Colonic mucosa (tissue), 4 donors: ENCODE results near the gene TIMM17A. TPM values are rescaled to one million over a fixed set of nuclear protein-coding genes. Genes with fewer than 3 reads are reported as not detected.
"Not testable (repeated sequence)": the region's sequence is repeated elsewhere in the genome, so short reads cannot be mapped to it uniquely, and the experiment has no call there.

Source experiments
- DNase-seq: peaks from one replicate; pipeline ENCODE4 v3.0.0-alpha.2; 2020
- H3K27ac ChIP-seq: fragments of 200-600 bp; one replicate; pipeline ENCODE4 v1.8.0; 2021
- H3K27me3 ChIP-seq: fragments of 200-600 bp; one replicate; pipeline ENCODE4 v1.8.0; 2021
- H3K36me3 ChIP-seq: fragments of 200-600 bp; one replicate; pipeline ENCODE4 v1.8.0; 2021
- H3K4me1 ChIP-seq: fragments of 200-600 bp; one replicate; pipeline ENCODE4 v1.8.0; 2021; ENCODE audit warnings: mild to moderate bottlenecking
- H3K4me3 ChIP-seq: fragments of 200-600 bp; one replicate; pipeline ENCODE4 v1.8.0; 2021
- H3K9ac ChIP-seq, 2 donors: one replicate each; pipeline ENCODE4 v1.7.0; 2013; ENCODE audit warnings: control low read depth in 2 of 2, low read depth in 2 of 2, low read length in 2 of 2
- H3K9me3 ChIP-seq: fragments of 200-600 bp; one replicate; pipeline ENCODE4 v1.8.0; 2021
- CTCF ChIP-seq: fragments of 200-600 bp; IDR thresholded peaks from one replicate; pipeline ENCODE4 v1.8.0; 2022; ENCODE audit warnings: antibody characterized with exemption, mild to moderate bottlenecking
- intact Hi-C: fragments of 100-400 bp; cut with DNase I; formaldehyde crosslinking; loops from one replicate; pipeline ENCODE4 v1.14.1; 2022
- total RNA-seq, 2 donors: library from RNA; stranded (reverse); fragmentation: NEBNext Ultra II Directional in 1 of 2; extraction: Animal tissue kit (Norgen Biotek cat#: 25700) in 1 of 2; gene quantifications; one replicate each; pipeline ENCODE4 v1.2.1, GENCODE V29; 2021
- donor health status: healthy.
- donor health status: DM: no; HTN: no; CAD: no.
- donor health status: DM: no; HTN: no; CAD: no.

Gene TIMM17A
- total RNA-seq, 2 donors from 2014 or later = 63.4 to 84.7 TPM

- intact Hi-C loops = no loop called here
- Histone ChIP-seq H3K27me3 (no peaks in the 10 kb centered on the region), H3K4me1 (no peaks in the 10 kb centered on the region), H3K9me3 (no peaks in the 10 kb centered on the region), H3K4me3 (no peak overlapping the region), H3K27ac (no peak overlapping the region), H3K36me3 (no peaks in the 10 kb centered on the region), H3K9ac (no peak overlapping the region)
- DNase-seq = no peak
- no peak for TF ChIP-seq CTCF
Observed at GRCh38 chr1:201933840-201934430, 21.4 kb upstream of the TIMM17A start.

- Histone ChIP-seq H3K9ac (no peak overlapping the region), H3K36me3 (no peaks in the 10 kb centered on the region), H3K9me3 (no peaks in the 10 kb centered on the region), H3K27me3 (no peaks in the 10 kb centered on the region), H3K4me3 (no peak overlapping the region), H3K4me1 (no peaks in the 10 kb centered on the region), H3K27ac (peak overlapping the region; percentile 43)
- intact Hi-C loops = no loop called here
- no peak for TF ChIP-seq CTCF
- no peak for DNase-seq
Observed at GRCh38 chr1:201937624-201938213, 17.6 kb upstream of the TIMM17A start.

- no peak for DNase-seq
Observed at GRCh38 chr1:201938440-201939035, 16.8 kb upstream of the TIMM17A start.

DNA sequence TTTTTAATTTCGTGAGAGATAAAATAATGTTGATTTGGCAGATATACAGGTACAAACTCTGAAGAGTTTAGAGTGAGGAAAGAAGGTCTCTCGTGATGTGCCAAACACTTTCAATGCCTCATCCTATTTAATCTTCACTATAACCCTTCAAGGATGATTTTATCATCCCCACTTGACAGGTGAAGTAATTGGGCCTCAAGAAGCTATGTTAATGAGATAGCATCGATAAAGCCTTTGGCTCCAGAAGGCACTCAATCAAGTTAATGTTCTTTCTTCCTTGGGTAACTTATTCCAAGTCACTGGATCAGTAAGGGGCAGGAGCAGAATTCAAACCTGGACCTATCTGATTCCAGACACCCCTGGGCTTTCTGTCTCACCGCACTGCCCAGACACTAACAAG, 16.2 kb upstream of the TIMM17A start:
- TF ChIP-seq CTCF = no peak
- DNase-seq = no peak
- Histone ChIP-seq H3K4me3 (no peak overlapping the region), H3K4me1 (no peaks in the 10 kb centered on the region), H3K9me3 (no peaks in the 10 kb centered on the region), H3K36me3 (no peaks in the 10 kb centered on the region), H3K27me3 (no peaks in the 10 kb centered on the region), H3K27ac (peak overlapping the region; percentile 43), H3K9ac (peak overlapping the region in 1 of 2 donors; percentile 34)
- intact Hi-C loops = no loop called here

More at GRCh38 chr1:201938440-201939035, 16.8 kb upstream of the TIMM17A start:
- peak overlapping the region in 1 of 2 donors; percentile 34 for H3K9ac ChIP-seq
- no peaks in the 10 kb centered on the region for H3K36me3 ChIP-seq
- peak overlapping the region; percentile 43 for H3K27ac ChIP-seq
- intact Hi-C loops = no loop called here
- H3K4me1 ChIP-seq = no peaks in the 10 kb centered on the region
- no peak for TF ChIP-seq CTCF
- H3K9me3 ChIP-seq = no peaks in the 10 kb centered on the region
- H3K4me3 ChIP-seq = no peak overlapping the region
- no peaks in the 10 kb centered on the region for H3K27me3 ChIP-seq

GRCh38 chr1:201939574-201939973, 15.7 kb upstream of the TIMM17A start:
- H3K4me1 ChIP-seq = no peaks in the 10 kb centered on the region
- no peak overlapping the region for H3K4me3 ChIP-seq
- intact Hi-C loops = no loop called here
- no peaks in the 10 kb centered on the region for H3K9me3 ChIP-seq
- H3K9ac ChIP-seq = peak overlapping the region in 1 of 2 donors; percentile 40
- DNase-seq = no peak
- peak overlapping the region; percentile 43 for H3K27ac ChIP-seq
- no peaks in the 10 kb centered on the region for H3K36me3 ChIP-seq
- no peak for TF ChIP-seq CTCF
- H3K27me3 ChIP-seq = no peaks in the 10 kb centered on the region

GRCh38 chr1:201940316-201940715, 15.0 kb upstream of the TIMM17A start:
- H3K27me3 ChIP-seq, DNase-seq, H3K36me3 ChIP-seq, H3K9me3 ChIP-seq, H3K4me3 ChIP-seq, H3K4me1 ChIP-seq, intact Hi-C loops, H3K9ac ChIP-seq: not testable (repeated sequence)
- H3K27ac ChIP-seq = peak overlapping the region; percentile 43
